Gastroesophageal sphincter (tissue), 4 donors: ENCODE results near the gene HSPB7. TPM values are rescaled to one million over a fixed set of nuclear protein-coding genes. Genes with fewer than 3 reads are reported as not detected.
"Not testable (repeated sequence)": the region's sequence is repeated elsewhere in the genome, so short reads cannot be mapped to it uniquely, and the experiment has no call there.

Experiments used
- ATAC-seq: fragments of 150-250 bp; one replicate; pipeline ENCODE4 v1.9.1; 2016; ENCODE audit warnings: mild to moderate bottlenecking, moderate library complexity
- H3K27ac ChIP-seq, 4 donors: fragments of 200-600 bp; sonication (generic) in 3 of 4; 1 replicate in 3 of 4; 2 replicates in 1 of 4; pipeline ENCODE4 v1.5.1; 2016 to 2019
- H3K27me3 ChIP-seq: fragments of 200-600 bp; sonication (generic); one replicate; pipeline ENCODE4 v1.5.1; 2019
- H3K36me3 ChIP-seq, 2 donors: fragments of 200-600 bp; sonication (generic); one replicate each; pipeline ENCODE4 v1.5.1; 2019; ENCODE audit warnings: control low read depth in 1 of 2
- H3K4me1 ChIP-seq, 3 donors: fragments of 200-600 bp; sonication (generic); 1 replicate in 2 of 3; 2 replicates in 1 of 3; pipeline ENCODE4 v1.5.1; 2016 to 2019; ENCODE audit warnings: control low read depth in 2 of 3
- H3K4me3 ChIP-seq, 2 donors: fragments of 200-600 bp; sonication (generic); one replicate each; pipeline ENCODE4 v1.5.1; 2019; ENCODE audit warnings: mild to moderate bottlenecking in 1 of 2, moderate library complexity in 1 of 2
- H3K9me3 ChIP-seq, 3 donors: fragments of 200-600 bp; sonication (generic); one replicate each; pipeline ENCODE4 v1.5.1; 2017 to 2019; ENCODE audit warnings: control low read depth in 2 of 3
- CTCF ChIP-seq, 4 experiments: fragments of 200-600 bp in 2 of 4; fragments of 450-650 bp in 2 of 4; sonication (generic) in 1 of 4; IDR thresholded peaks; one replicate each; pipeline ENCODE4 v1.5.1; 2017 to 2019; ENCODE audit warnings: antibody characterized with exemption in 4 of 4, mild to moderate bottlenecking in 2 of 4, moderate library complexity in 2 of 4
- EP300 ChIP-seq: sonication (generic); formaldehyde crosslinking; IDR thresholded peaks from one replicate; pipeline ENCODE4 v1.6.1; 2017; ENCODE audit warnings: antibody characterized with exemption, mild to moderate bottlenecking
- POLR2A ChIP-seq, 2 donors: fragments of 450-650 bp; IDR thresholded peaks; one replicate each; pipeline ENCODE4 v1.6.1; 2017; ENCODE audit warnings: antibody characterized with exemption in 2 of 2, mild to moderate bottlenecking in 2 of 2, moderate library complexity in 1 of 2
- POLR2AphosphoS5 ChIP-seq: sonication (generic); formaldehyde crosslinking; IDR thresholded peaks from one replicate; pipeline ENCODE4 v1.6.1; 2017; ENCODE audit warnings: antibody characterized with exemption
- WGBS, 2 donors: methylation state at CpG; one replicate each; pipeline ENCODE4 v1.1.5; 2018; ENCODE audit warnings: low coverage in 1 of 2; 5-methylcytosine and 5-hydroxymethylcytosine counted together
- total RNA-seq, 4 donors: library from RNA; depleted of rRNA; stranded (reverse); fragments of >200 nt; gene quantifications; one replicate each; pipeline ENCODE4 v1.1.0, GENCODE V29; 2016

Gene HSPB7
- total RNA-seq, 4 donors from 2014 or later: 143 to 505 (median 229) TPM

GRCh38 chr1:16061266-16061665 is 43.4 kb upstream of the HSPB7 start:
- Histone ChIP-seq H3K9me3 (no peaks in the 10 kb centered on the region), H3K4me1 (peaks cover 0 to 13% (median 0%) of the 10 kb centered on the region in 3 donors), H3K27ac (no peak overlapping the region), H3K4me3 (no peak overlapping the region), H3K36me3 (no peaks in the 10 kb centered on the region), H3K27me3 (no peaks in the 10 kb centered on the region)
- ATAC-seq: no peak
- TF ChIP-seq POLR2A (IDR thresholded peaks at IDR 0.05): no peak
- TF ChIP-seq EP300: no peak
- no peak for TF ChIP-seq POLR2AphosphoS5
- TF ChIP-seq CTCF (IDR thresholded peaks at IDR 0.05): no peak
- 93 to 100% methylated on average over 1 to 3 of the region's 3 CpGs for WGBS, 2 donors

- H3K27ac ChIP-seq, H3K9me3 ChIP-seq, H3K36me3 ChIP-seq, H3K4me3 ChIP-seq, H3K4me1 ChIP-seq, H3K27me3 ChIP-seq, ATAC-seq: not testable (repeated sequence)
- WGBS, 2 donors: 83% methylated on average over 1 of the region's 20 CpGs; no CpG with 5 or more reads in 1 of the 2 donors
Observed at GRCh38 chr1:16058394-16059120, 40.7 kb upstream of the HSPB7 start.

GRCh38 chr1:16057314-16057915 is 39.6 kb upstream of the HSPB7 start:
- not testable (repeated sequence) for H3K27me3 ChIP-seq, H3K27ac ChIP-seq, H3K9me3 ChIP-seq, H3K4me3 ChIP-seq, ATAC-seq, H3K36me3 ChIP-seq, H3K4me1 ChIP-seq
- 46 to 66% methylated on average over 3 to 4 of the region's 7 CpGs for WGBS, 2 donors

- not testable (repeated sequence) for H3K36me3 ChIP-seq, H3K4me3 ChIP-seq, H3K27ac ChIP-seq, H3K4me1 ChIP-seq, H3K9me3 ChIP-seq, H3K27me3 ChIP-seq, ATAC-seq
- no CpG with 5 or more reads among the region's 4 CpGs for WGBS, 2 donors
Observed at GRCh38 chr1:16056521-16056912, 38.7 kb upstream of the HSPB7 start.

- H3K4me1 ChIP-seq: peaks cover 0 to 10% (median 0%) of the 10 kb centered on the region in 3 donors
- ATAC-seq: peak; percentile 79
- H3K36me3 ChIP-seq: no peaks in the 10 kb centered on the region
- H3K4me3 ChIP-seq: no peak overlapping the region
- TF ChIP-seq CTCF (IDR thresholded peaks at IDR 0.05) (peak in 3 of 4 experiments; percentile 90 to 96 (median 93)), POLR2A (IDR thresholded peaks at IDR 0.05) (no peak)
- no peaks in the 10 kb centered on the region for H3K9me3 ChIP-seq
- 0% methylated on average over 4 of the region's 18 CpGs; no CpG with 5 or more reads in 1 of the 2 donors for WGBS, 2 donors
- H3K27ac ChIP-seq: no peak overlapping the region
- H3K27me3 ChIP-seq: no peaks in the 10 kb centered on the region
Observed at GRCh38 chr1:16055613-16056520, 38.0 kb upstream of the HSPB7 start.

GRCh38 chr1:16054598-16055540 is 37.0 kb upstream of the HSPB7 start:
- H3K27ac ChIP-seq: no peak overlapping the region
- WGBS, 2 donors: 84 to 96% methylated on average over 3 to 4 of the region's 7 CpGs
- H3K4me3 ChIP-seq: no peak overlapping the region
- TF ChIP-seq EP300: no peak
- no peak for TF ChIP-seq CTCF (IDR thresholded peaks at IDR 0.05)
- no peak for TF ChIP-seq POLR2A (IDR thresholded peaks at IDR 0.05)
- no peak for TF ChIP-seq POLR2AphosphoS5
- no peaks in the 10 kb centered on the region for H3K9me3 ChIP-seq
- ATAC-seq: no peak
- peaks cover 0 to 10% (median 0%) of the 10 kb centered on the region in 3 donors for H3K4me1 ChIP-seq
- no peaks in the 10 kb centered on the region for H3K27me3 ChIP-seq
- no peaks in the 10 kb centered on the region for H3K36me3 ChIP-seq
